ENCODE results near the gene PIKFYVE.
"Not testable (repeated sequence)": the region's sequence is repeated elsewhere in the genome, so short reads cannot be mapped to it uniquely, and the experiment has no call there.

PIKFYVE gene, protein sequence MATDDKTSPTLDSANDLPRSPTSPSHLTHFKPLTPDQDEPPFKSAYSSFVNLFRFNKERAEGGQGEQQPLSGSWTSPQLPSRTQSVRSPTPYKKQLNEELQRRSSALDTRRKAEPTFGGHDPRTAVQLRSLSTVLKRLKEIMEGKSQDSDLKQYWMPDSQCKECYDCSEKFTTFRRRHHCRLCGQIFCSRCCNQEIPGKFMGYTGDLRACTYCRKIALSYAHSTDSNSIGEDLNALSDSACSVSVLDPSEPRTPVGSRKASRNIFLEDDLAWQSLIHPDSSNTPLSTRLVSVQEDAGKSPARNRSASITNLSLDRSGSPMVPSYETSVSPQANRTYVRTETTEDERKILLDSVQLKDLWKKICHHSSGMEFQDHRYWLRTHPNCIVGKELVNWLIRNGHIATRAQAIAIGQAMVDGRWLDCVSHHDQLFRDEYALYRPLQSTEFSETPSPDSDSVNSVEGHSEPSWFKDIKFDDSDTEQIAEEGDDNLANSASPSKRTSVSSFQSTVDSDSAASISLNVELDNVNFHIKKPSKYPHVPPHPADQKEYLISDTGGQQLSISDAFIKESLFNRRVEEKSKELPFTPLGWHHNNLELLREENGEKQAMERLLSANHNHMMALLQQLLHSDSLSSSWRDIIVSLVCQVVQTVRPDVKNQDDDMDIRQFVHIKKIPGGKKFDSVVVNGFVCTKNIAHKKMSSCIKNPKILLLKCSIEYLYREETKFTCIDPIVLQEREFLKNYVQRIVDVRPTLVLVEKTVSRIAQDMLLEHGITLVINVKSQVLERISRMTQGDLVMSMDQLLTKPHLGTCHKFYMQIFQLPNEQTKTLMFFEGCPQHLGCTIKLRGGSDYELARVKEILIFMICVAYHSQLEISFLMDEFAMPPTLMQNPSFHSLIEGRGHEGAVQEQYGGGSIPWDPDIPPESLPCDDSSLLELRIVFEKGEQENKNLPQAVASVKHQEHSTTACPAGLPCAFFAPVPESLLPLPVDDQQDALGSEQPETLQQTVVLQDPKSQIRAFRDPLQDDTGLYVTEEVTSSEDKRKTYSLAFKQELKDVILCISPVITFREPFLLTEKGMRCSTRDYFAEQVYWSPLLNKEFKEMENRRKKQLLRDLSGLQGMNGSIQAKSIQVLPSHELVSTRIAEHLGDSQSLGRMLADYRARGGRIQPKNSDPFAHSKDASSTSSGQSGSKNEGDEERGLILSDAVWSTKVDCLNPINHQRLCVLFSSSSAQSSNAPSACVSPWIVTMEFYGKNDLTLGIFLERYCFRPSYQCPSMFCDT (N-terminal part only)

DNA sequence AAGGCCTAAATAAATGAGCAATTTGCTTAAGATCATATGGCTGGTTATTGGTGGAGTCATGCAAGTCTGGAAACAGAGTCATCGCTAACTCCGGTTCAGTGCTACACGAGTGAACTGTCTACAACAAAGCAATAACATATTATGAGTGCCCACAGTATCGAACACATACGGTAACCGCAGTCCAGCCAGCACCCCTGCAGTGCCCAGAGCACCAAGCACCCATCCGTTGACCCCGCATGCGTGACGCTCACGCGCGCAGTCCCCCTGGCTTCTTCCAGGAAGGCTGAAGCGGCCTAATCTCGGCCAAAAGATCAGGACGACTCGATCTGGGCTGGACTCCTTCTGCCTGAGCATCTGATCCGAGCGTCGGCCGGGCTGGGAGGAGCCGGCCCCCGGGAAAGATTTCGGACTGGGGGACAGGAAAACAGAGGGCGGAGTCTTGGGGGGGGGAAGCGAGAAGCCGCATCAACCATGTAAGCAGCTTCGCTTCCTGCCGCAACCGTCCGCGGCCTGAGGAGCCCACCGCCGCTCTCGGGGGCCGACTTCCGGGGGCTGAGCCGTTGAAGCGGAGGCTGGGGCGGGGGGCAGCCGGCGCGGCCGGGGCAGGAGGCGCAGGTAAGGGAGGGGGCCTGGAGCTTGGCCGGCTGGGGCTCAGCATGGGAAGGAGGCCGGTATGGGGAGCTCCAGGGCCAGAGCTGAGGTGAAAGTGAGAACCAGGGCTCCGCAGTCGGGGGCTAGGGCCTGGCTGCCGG is at the start of gene PIKFYVE:
PIKFYVE (plus strand) TSS at position 455 of the 752 bp plus-strand sequence. CDS start 5,265 bp downstream, outside the sequence.
- peak within 1 kb of the TSS; percentile 71 for H3K4me3 ChIP-seq (ENCODE audit: low read depth, low read length)
- TF ChIP-seq, protein P1, sequence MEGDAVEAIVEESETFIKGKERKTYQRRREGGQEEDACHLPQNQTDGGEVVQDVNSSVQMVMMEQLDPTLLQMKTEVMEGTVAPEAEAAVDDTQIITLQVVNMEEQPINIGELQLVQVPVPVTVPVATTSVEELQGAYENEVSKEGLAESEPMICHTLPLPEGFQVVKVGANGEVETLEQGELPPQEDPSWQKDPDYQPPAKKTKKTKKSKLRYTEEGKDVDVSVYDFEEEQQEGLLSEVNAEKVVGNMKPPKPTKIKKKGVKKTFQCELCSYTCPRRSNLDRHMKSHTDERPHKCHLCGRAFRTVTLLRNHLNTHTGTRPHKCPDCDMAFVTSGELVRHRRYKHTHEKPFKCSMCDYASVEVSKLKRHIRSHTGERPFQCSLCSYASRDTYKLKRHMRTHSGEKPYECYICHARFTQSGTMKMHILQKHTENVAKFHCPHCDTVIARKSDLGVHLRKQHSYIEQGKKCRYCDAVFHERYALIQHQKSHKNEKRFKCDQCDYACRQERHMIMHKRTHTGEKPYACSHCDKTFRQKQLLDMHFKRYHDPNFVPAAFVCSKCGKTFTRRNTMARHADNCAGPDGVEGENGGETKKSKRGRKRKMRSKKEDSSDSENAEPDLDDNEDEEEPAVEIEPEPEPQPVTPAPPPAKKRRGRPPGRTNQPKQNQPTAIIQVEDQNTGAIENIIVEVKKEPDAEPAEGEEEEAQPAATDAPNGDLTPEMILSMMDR (IDR thresholded peaks at IDR 0.05; ENCODE audit: low read depth, low read length) = no peak

DNA sequence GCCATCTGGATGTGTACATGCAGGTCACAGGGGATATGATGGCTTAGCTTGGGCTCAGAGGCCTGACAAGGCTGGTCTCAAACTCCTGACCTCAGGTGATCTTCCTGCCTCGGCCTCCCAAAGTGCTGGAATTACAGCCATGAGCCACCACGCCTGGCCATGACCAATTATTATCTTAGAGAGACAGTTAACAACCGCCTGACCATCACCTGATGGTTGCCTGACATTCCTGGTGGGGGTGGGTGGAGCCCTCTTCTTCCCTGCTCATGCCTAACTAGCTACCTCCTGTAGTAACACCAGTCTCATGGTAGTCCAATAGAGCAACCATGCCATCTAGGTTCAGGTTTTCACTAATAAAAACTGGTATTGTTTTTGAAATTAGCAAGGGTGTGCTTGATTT is 44.2 kb upstream of the PIKFYVE start:
- H3K4me3 ChIP-seq (ENCODE audit: low read depth, low read length) = not testable (repeated sequence)

DNA sequence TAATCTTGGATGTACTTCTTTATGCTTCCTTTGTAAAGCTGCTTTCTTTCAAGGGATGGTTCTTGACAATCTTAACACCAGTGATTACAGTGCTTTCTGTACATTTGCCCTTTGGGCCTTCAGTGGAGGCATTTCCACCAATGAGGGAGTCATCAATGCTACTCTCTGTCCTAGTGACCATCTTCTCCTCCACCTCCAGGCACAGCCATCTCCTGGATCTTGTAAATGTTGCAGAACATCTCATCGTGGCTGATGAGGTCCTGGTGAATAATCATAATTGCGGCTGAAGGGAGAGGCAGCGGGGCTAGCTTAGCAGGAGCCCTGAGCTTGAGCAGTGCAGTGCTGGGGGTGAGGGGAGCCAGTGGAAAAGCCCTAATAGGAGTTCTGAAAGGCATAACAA is 43.7 kb upstream of the PIKFYVE start:
- no peak overlapping the region for H3K4me3 ChIP-seq (ENCODE audit: low read depth, low read length)
- TF ChIP-seq, protein P1 (IDR thresholded peaks at IDR 0.05; ENCODE audit: low read depth, low read length) = no peak

DNA sequence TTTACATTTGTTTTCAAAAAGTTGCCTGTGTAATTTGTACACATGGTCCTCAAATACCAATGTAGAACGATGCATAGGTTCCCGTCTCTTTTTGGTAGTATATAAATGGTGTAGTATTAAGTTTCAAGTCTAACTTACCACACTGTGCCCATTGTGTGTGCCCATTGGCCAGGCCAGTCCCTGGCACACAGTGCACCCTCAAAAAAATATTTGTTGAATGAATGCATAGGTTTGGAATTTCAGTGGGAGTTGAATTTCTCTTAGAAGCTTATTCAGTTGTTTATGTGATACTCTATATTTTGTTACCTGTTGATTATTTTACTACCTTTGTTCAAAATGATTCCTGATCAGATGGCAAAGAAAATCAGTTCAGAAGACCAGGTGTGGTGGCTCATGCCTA is 41.3 kb upstream of the PIKFYVE start:
- H3K4me3 ChIP-seq (ENCODE audit: low read depth, low read length) = no peak overlapping the region
- TF ChIP-seq, protein P1 (IDR thresholded peaks at IDR 0.05; ENCODE audit: low read depth, low read length) = no peak

DNA sequence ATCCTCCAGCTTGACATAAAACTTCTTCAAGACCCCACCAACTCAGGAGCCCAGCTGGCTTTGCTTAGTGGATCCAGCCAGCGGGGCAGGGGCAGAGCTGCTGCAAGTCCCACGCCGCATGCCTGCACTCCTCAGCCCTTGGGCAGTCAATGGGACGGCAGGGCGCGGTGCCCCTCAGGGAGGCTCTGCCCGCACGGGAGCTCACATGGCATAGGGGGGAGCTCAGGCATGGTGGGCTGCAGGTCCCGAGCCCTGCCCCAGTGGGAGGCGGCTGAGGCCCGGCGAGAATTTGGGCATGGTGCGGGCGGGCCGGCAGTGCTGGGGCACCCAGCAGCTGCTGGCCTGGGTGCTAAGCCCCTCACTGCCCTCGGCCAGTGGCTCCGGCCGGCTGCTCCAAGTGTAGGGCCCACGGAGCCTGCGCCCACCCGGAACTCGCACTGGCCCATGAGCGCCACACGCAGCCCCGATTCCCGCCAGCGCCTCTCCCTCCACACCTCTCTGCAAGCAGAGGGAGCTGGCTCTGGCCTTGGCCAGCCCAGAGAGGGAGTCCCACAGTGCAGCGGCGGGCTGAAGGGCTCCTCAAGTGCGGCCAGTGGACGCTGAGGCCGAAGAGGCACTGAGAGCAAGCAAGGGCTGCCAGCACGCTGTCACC is 38.3 kb upstream of the PIKFYVE start:
- no peak overlapping the region for H3K4me3 ChIP-seq (ENCODE audit: low read depth, low read length)
- TF ChIP-seq, protein P1 (IDR thresholded peaks at IDR 0.05; ENCODE audit: low read depth, low read length) = no peak

DNA sequence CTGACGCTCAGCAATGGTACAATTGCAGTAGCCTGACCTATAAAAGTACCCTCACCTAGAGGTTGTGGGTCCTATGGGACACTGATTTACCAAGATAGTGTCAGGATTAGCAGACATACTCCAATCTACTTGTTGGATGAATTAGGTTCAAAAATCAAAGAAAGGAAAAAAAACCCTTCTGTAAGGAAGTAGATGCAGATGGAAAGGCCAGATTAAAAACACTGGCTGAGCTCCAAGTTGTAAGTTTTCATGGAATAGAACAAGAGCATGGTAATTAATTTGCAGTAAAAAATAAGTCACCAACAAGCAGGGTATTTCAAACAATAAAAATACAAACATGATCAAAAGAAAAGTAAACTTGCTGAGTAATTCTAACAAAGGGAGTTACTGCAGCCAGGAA is 37.6 kb upstream of the PIKFYVE start:
- no peak overlapping the region for H3K4me3 ChIP-seq (ENCODE audit: low read depth, low read length)
- TF ChIP-seq, protein P1 (IDR thresholded peaks at IDR 0.05; ENCODE audit: low read depth, low read length) = no peak

All from WI38 (cell line).